ENCODE results near the gene BCO1.

DNA sequence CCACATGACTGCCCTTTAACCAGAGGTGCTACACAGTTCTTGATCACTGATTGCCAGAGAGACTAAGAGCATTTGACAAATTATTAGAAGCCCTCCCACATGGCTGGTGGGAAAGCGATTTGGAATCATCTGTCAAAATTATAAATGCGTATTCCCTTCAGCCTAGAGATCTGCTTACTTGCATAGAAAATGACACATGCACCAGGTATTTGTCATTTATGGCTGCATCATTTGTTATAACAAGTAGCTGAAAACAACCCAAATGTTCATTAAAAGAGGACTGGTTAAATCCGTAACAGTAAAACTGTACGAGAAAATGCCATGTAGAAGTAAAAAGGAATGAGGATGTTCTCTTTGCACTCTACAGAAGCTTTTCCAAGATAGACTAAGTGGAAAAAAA, 21.4 kb downstream of the BCO1 start:
- TF ChIP-seq ZNF707 (tag by site-specific recombination; IDR thresholded peaks at IDR 0.05) (no peak), ZFP69B (tag by site-specific recombination; IDR thresholded peaks at IDR 0.05) (no peak), CTCF (tag by site-specific recombination; IDR thresholded peaks at IDR 0.05) (no peak), ZNF24 (tag by site-specific recombination; IDR thresholded peaks at IDR 0.05) (no peak), ZNF302 (tag by site-specific recombination; IDR thresholded peaks at IDR 0.05; ENCODE audit: low read depth) (no peak), YY1 (tag by site-specific recombination; IDR thresholded peaks at IDR 0.05) (no peak), ZNF138 (tag by site-specific recombination; IDR thresholded peaks at IDR 0.05; ENCODE audit: borderline replicate concordance) (no peak), ZNF768 (tag by site-specific recombination; IDR thresholded peaks at IDR 0.05) (no peak), MZF1 (tag by site-specific recombination; IDR thresholded peaks at IDR 0.05; ENCODE audit: borderline replicate concordance) (no peak)
- TF ChIP-seq, protein P1, sequence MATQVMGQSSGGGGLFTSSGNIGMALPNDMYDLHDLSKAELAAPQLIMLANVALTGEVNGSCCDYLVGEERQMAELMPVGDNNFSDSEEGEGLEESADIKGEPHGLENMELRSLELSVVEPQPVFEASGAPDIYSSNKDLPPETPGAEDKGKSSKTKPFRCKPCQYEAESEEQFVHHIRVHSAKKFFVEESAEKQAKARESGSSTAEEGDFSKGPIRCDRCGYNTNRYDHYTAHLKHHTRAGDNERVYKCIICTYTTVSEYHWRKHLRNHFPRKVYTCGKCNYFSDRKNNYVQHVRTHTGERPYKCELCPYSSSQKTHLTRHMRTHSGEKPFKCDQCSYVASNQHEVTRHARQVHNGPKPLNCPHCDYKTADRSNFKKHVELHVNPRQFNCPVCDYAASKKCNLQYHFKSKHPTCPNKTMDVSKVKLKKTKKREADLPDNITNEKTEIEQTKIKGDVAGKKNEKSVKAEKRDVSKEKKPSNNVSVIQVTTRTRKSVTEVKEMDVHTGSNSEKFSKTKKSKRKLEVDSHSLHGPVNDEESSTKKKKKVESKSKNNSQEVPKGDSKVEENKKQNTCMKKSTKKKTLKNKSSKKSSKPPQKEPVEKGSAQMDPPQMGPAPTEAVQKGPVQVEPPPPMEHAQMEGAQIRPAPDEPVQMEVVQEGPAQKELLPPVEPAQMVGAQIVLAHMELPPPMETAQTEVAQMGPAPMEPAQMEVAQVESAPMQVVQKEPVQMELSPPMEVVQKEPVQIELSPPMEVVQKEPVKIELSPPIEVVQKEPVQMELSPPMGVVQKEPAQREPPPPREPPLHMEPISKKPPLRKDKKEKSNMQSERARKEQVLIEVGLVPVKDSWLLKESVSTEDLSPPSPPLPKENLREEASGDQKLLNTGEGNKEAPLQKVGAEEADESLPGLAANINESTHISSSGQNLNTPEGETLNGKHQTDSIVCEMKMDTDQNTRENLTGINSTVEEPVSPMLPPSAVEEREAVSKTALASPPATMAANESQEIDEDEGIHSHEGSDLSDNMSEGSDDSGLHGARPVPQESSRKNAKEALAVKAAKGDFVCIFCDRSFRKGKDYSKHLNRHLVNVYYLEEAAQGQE (tag by site-specific recombination; IDR thresholded peaks at IDR 0.05), result no peak
- TF ChIP-seq, protein P2, sequence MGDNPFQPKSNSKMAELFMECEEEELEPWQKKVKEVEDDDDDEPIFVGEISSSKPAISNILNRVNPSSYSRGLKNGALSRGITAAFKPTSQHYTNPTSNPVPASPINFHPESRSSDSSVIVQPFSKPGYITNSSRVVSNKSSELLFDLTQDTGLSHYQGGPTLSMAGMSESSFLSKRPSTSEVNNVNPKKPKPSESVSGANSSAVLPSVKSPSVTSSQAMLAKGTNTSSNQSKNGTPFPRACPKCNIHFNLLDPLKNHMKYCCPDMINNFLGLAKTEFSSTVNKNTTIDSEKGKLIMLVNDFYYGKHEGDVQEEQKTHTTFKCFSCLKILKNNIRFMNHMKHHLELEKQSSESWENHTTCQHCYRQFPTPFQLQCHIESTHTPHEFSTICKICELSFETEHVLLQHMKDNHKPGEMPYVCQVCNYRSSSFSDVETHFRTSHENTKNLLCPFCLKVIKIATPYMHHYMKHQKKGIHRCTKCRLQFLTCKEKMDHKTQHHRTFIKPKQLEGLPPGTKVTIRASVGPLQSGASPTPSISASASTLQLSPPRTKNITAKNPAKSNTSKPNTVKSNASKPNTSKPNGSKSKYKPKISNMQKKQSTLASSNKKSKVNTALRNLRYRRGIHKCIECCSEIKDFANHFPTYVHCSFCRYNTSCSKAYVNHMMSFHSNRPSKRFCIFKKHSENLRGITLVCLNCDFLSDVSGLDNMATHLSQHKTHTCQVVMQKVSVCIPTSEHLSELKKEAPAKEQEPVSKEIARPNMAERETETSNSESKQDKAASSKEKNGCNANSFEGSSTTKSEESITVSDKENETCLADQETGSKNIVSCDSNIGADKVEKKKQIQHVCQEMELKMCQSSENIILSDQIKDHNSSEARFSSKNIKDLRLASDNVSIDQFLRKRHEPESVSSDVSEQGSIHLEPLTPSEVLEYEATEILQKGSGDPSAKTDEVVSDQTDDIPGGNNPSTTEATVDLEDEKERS (tag by site-specific recombination; IDR thresholded peaks at IDR 0.05), result no peak

Measured in HEK293 (cell line).